ENCODE measurements around the gene TNNI3K. TPM values are rescaled to one million over a fixed set of nuclear protein-coding genes. Genes with fewer than 3 reads are reported as not detected.

TNNI3K gene
- total and polyA plus RNA-seq, 2 of the 8 experiments (the other 6 are each of a cell fraction or from before 2014, with no cell fraction given), result 0.41 to 0.48 TPM

DNA sequence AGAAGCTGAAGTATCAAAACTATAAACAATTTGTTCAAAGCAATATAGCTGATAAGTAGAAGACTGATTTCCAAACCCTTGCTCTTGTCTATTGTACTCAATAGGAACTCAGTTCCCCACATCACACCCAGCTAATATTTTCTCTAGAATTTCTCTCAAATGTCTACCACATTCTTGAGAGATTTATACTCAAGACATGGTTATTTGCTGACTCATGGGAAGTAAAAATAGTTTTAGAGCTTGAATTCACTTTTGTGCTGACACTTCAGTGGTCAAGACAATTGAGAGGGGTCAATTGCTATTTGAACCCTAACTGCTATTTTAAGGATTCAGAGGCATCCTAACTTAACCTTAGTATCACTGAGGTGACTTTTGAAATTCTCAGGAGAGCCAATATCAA, 99.0 kb downstream of the TNNI3K start:
- H3K4me2 ChIP-seq (ENCODE audit: insufficient read depth in 1 of 2, low read depth in 2 of 2, low read length in 2 of 2), result no peak overlapping the region
- no peaks in the 10 kb centered on the region for H3K36me3 ChIP-seq (ENCODE audit: control insufficient read depth in 2 of 4, insufficient read depth in 4 of 4, low read length in 3 of 4)
- ChIA-PET POLR2A (ENCODE audit: partially characterized antibody) (no interaction called here), CTCF (ENCODE audit: partially characterized antibody) (interaction anchor here (0.8 kb wide), 1 partner anchor 9 kb away, joined by 3 read pairs; no protein-coding TSS in a partner anchor)
- H3K4ac ChIP-seq (replicated peaks; ENCODE audit: insufficient read length, low read depth, low read length), result no peak overlapping the region
- no peaks in the 10 kb centered on the region for H3K27me3 ChIP-seq (replicated peaks in 1 of 4; ENCODE audit: control insufficient read depth in 3 of 4, extremely low read depth in 1 of 4, insufficient read depth in 3 of 4, low read length in 3 of 4)
- no peak for DNase-seq (ENCODE audit: low read depth in 1 of 2, low spot score in 2 of 2)
- H4K8ac ChIP-seq (ENCODE audit: extremely low read depth, insufficient read depth, low read length), result no peak overlapping the region
- no peaks in the 10 kb centered on the region for H3K9me3 ChIP-seq (ENCODE audit: insufficient read depth in 2 of 2, low read depth in 1 of 2, low read length in 1 of 2)
- H4K20me1 ChIP-seq (replicated peaks in 1 of 2; ENCODE audit: control insufficient read depth in 1 of 2, insufficient read depth in 2 of 2, low read length in 2 of 2), result no peaks in the 10 kb centered on the region
- H2BK12ac ChIP-seq (ENCODE audit: low read depth, low read length), result no peak overlapping the region
- no peak overlapping the region for H3K56ac ChIP-seq (replicated peaks; ENCODE audit: insufficient read length, low read depth, low read length)
- H4K91ac ChIP-seq (replicated peaks; ENCODE audit: insufficient read length, low read length), result no peak overlapping the region
- H2BK15ac ChIP-seq (ENCODE audit: low read length), result no peak overlapping the region
- H3K4me3 ChIP-seq (ENCODE audit: extremely low read depth in 1 of 4, insufficient read depth in 2 of 4, low read depth in 3 of 4, low read length in 4 of 4), result no peak overlapping the region
- no peak overlapping the region for H3K9ac ChIP-seq (replicated peaks in 1 of 4; ENCODE audit: extremely low read depth in 1 of 4, low read depth in 3 of 4, low read length in 3 of 4)
- H3K27ac ChIP-seq (ENCODE audit: low read depth, low read length), result no peak overlapping the region
- H3K4me1 ChIP-seq (replicated peaks in 1 of 4; ENCODE audit: control insufficient read depth in 3 of 4, insufficient read depth in 4 of 4, low read length in 3 of 4), result no peaks in the 10 kb centered on the region
- H4K5ac ChIP-seq (ENCODE audit: insufficient read length, low read depth, low read length), result no peak overlapping the region
- H2AK5ac ChIP-seq (ENCODE audit: low read depth, low read length), result no peak overlapping the region
- no peak overlapping the region for H3K23ac ChIP-seq (ENCODE audit: insufficient read length)
- no peak for FAIRE-seq
- H3K18ac ChIP-seq (ENCODE audit: extremely low read depth, low read length), result no peak overlapping the region
- H2BK5ac ChIP-seq (ENCODE audit: low read depth, low read length), result no peak overlapping the region
- H3K79me2 ChIP-seq (ENCODE audit: control insufficient read depth in 1 of 2, insufficient read depth in 2 of 2, low read length in 2 of 2), result no peaks in the 10 kb centered on the region
- no peaks in the 10 kb centered on the region for H3K23me2 ChIP-seq (ENCODE audit: low read depth, low read length)
- H3K79me1 ChIP-seq (ENCODE audit: low read depth, low read length), result no peaks in the 10 kb centered on the region
- H3K14ac ChIP-seq (ENCODE audit: insufficient read length), result no peak overlapping the region
- H2BK120ac ChIP-seq (replicated peaks; ENCODE audit: low read depth, low read length), result no peak overlapping the region
- no peak overlapping the region for H2AFZ ChIP-seq (ENCODE audit: low read length)
- no peak overlapping the region for H2BK20ac ChIP-seq (ENCODE audit: low read length)
- TF ChIP-seq, protein P1, sequence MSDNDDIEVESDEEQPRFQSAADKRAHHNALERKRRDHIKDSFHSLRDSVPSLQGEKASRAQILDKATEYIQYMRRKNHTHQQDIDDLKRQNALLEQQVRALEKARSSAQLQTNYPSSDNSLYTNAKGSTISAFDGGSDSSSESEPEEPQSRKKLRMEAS (IDR thresholded peaks at IDR 0.05), result no peak
- TF ChIP-seq RBBP5 (IDR thresholded peaks at IDR 0.05; ENCODE audit: borderline replicate concordance, low read depth, low read length) (no peak), HDAC6 (IDR thresholded peaks at IDR 0.05; ENCODE audit: low read depth, low read length) (no peak), CTBP2 (IDR thresholded peaks at IDR 0.05; ENCODE audit: borderline replicate concordance, insufficient read depth, insufficient read length, low read length) (no peak), MAFK (IDR thresholded peaks at IDR 0.05; ENCODE audit: low read depth, low read length) (no peak), TEAD4 (IDR thresholded peaks at IDR 0.05; ENCODE audit: low read depth, low read length) (no peak), FOSL1 (IDR thresholded peaks at IDR 0.05; ENCODE audit: insufficient read depth, low read depth, low read length) (no peak), ZNF274 (IDR thresholded peaks at IDR 0.05; ENCODE audit: borderline replicate concordance, extremely low read depth, low read length) (no peak), TBP (IDR thresholded peaks at IDR 0.05; ENCODE audit: low read depth, low read length) (no peak)
- TF ChIP-seq, protein P2, sequence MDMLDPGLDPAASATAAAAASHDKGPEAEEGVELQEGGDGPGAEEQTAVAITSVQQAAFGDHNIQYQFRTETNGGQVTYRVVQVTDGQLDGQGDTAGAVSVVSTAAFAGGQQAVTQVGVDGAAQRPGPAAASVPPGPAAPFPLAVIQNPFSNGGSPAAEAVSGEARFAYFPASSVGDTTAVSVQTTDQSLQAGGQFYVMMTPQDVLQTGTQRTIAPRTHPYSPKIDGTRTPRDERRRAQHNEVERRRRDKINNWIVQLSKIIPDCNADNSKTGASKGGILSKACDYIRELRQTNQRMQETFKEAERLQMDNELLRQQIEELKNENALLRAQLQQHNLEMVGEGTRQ (IDR thresholded peaks at IDR 0.05; ENCODE audit: low read length), result no peak

Data from H1 (cell line).